ENCODE data around the gene ATG13.
"Not testable (repeated sequence)": the region's sequence is repeated elsewhere in the genome, so short reads cannot be mapped to it uniquely, and the experiment has no call there.

The ATG13 gene

DNA sequence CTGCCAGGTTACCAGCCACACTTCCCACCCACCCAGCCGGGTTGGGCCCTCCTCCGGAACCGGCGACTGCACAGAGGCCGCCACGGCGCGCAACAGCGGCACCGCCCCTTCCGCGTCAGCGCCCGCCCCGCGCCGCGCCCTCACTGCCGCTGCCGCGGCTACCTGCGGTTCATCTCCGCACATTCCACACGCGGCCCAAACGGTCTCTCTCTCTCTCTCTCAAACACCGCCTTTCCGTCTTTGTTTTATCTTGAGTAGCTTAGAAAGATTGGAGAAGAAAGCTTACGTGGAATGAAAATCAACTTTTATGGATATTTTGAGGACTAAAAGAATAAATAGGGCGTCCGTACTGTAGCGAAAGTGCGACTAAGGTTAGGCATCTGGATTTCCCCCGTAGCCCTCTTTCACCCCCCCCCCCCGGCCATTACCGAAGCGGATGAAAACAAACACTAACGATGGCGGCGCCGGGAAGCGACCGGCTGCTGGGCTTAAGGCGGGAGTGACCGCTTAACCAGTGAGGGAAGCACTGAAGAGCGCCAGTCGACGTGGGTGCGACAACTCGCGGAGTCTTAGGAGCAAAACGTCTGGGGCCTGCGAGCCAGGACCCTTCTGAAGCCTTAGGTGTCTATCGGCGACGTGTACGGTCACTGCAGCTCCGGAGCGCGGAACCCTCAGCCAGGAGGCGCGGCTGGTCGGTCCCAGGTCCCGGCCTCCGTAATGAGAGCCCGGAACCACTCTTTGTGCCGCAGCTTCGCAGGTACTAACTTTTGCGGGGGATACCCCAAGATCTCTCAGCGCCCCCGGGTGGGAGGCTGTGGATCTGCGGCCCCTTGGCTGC lies at the start of gene ATG13, which contains the start of gene HARBI1:
Gene ATG13, plus strand, starts transcription at position 420 of the 838 bp plus-strand sequence. CDS start 26,739 bp downstream, outside the sequence.
Gene HARBI1, minus strand, starts transcription at position 94 of the 838 bp plus-strand sequence. CDS start 990 bp downstream, outside the sequence.
- peak; percentile 82 to 87 for DNase-seq (ENCODE audit: low read depth in 1 of 2, low spot score in 1 of 2)

DNA sequence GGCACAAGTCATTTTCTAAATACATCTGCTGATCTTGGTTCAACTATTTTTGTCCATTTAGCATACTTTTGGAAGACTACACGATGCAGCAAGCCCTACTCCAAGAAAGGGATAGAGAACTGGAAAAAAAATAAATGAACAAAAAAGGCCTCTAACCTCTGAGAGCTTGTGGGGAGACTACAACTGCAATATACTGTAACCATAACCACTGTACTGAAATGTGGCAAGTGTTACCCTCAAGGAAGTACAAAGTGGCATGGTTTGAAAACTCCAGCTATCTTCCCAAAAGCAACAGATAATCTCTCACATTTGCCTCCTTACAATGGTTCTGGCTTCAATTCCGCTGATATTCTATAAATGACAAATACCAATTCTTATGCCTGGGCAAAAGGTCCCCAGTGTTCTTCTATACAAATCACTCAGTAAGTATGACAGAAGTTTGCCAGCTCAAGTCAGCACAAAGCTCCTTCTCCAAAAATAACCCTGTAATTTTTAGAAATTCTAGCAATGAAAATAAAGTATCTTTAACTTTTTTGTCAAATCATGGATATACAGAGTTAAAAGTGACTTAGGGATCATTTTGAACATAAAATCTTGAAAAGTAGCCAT lies 46.5 kb upstream of the ATG13 start:
- no peak for DNase-seq (ENCODE audit: low read depth in 1 of 2, low spot score in 1 of 2)

DNA sequence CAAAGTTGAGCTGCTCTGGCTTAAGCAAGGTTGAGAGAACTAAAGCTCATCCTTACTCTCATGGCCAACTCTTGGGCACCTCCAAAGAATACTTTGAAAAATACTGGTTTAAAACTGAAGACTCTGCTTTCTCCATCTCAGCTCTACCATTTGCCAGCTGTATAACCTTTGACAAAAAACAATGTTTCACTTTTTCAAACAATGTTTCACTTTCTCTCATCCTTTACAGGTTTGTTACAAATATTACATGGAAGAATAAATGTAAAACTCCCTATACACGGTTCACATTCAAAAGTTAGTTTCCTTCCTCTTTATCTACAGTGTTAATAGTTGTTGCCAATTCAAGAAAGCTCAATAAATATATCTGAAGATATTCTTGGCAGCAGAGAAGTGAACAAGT lies 42.7 kb upstream of the ATG13 start:
- no peak for DNase-seq (ENCODE audit: low read depth in 1 of 2, low spot score in 1 of 2)

DNA sequence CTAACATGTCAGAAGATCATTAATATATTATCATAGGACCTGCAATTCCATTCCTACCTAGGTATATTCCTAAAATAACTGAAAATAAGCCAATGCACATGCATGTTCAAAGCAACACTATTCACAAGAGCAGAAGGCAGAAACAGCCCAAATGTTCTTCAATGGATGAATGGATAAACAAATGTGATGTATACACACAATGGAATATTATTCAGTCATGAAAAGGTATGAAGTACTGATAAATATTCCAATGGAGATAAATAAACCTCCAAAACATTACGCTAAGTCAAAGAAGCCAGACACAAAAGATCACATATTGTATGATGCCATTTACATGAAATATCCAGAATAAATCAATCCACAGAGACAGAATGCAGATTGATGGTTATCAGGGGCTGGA lies 40.3 kb upstream of the ATG13 start:
- no peak for DNase-seq (ENCODE audit: low read depth in 1 of 2, low spot score in 1 of 2)

DNA sequence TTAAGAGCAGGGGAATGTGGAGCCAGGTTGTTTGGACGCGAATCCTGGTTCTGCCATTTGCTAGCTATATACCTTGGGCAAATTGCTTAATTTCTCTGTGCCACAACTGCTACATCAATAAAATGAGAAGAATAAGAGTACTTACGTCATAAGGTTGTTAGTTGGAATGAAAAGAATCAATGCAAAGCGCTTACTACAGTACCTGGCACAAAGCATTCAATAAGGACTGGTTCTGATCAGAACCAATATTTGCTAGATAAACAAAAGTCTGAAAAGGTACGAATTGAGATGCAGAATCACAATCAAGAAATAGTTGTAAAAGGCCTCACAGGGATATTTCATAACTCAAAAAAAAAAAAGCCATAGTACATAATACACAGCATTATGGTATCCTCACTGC lies 34.8 kb upstream of the ATG13 start:
- no peak for DNase-seq (ENCODE audit: low read depth in 1 of 2, low spot score in 1 of 2)

DNA sequence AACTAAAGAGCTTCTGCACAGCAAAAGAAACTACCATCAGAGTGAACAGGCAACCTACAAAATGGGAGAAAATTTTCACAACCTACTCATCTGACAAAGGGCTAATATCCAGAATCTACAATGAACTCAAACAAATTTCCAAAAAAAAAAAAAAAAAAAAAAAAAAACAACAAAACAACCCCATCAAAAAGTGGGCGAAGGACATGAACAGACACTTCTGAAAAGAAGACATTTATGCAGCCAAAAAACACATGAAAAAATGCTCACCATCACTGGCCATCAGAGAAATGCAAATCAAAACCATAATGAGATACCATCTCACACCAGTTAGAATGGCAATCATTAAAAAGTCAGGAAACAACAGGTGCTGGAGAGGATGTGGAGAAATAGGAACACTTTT lies 33.8 kb upstream of the ATG13 start:
- DNase-seq (ENCODE audit: low read depth in 1 of 2, low spot score in 1 of 2): not testable (repeated sequence)

DNA sequence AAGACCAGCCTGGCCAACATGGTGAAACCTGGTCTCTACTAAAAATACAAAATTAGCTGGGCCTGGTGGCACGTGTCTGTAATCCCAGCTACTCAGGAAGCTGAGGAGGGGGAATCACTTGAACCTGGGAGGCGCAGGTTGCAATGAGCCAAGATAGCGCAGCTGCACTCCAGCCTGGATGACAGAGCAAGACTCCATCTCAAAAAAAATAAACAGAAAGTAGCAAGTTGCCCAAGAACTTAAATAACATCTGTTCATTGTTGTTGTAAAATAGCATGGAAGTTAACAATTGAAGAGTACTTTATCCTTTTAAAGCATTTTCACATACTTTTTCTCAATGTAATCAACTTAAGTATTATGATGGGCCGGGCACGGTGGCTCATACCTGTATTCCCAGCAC lies 29.2 kb upstream of the ATG13 start:
- no peak for DNase-seq (ENCODE audit: low read depth in 1 of 2, low spot score in 1 of 2)

DNA sequence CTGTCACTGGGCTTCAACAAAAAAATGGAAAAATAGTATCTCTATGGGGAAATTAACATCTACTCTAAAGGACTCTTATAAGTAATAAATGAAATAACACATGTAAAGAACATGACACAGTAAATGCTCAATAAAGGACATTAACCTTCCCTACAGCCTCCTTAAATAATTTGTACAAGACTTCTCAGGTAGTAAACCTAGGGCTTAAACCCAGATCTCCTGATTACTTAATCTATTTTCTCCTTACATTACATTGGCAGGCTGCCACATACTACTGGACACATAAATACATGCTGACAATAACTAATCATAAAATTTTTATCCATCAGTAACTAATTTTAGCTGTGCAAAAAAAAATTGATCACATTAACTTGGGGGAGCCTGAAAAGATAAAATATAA lies 28.4 kb upstream of the ATG13 start:
- no peak for DNase-seq (ENCODE audit: low read depth in 1 of 2, low spot score in 1 of 2)

DNA sequence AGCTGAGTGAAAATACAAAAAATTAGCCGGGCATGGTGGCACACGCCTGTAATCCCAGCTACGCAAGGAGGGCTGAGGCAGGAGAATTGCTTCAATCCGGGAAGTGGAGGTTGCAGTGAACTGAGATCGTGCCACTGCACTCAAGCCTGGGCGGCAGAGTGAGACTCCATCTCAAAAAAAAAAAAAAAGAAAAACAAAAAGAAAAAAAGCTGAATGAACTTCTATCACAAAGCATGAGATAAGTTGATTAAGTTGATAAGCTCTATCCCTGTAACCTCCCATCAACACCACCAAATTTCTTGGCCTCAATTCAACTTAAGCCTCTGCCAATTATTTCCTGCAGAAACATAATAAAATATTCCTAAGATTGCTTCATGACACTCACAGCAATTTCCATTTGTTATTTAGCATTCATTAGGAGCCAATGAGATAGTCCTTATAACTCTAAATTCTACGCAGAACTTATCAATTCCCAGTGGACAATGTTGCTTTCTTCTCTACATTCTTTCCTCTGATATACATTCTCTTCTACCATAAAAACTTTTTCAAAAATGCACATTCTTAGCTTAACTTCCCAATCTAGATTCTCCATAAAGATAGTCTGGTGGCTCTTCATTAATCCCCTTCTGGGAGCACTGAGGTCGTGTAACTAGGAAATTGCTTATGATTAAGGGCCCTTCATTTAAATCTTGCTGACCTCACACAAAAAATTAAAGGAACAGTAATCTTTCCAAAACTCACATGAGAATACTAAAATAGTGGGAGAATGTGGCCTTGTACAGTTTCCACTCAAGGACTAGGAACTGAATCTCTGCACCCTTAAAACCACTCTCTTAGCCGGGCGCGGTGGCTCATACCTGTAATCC lies 26.4 kb upstream of the ATG13 start:
- DNase-seq (ENCODE audit: low read depth in 1 of 2, low spot score in 1 of 2): no peak

DNA sequence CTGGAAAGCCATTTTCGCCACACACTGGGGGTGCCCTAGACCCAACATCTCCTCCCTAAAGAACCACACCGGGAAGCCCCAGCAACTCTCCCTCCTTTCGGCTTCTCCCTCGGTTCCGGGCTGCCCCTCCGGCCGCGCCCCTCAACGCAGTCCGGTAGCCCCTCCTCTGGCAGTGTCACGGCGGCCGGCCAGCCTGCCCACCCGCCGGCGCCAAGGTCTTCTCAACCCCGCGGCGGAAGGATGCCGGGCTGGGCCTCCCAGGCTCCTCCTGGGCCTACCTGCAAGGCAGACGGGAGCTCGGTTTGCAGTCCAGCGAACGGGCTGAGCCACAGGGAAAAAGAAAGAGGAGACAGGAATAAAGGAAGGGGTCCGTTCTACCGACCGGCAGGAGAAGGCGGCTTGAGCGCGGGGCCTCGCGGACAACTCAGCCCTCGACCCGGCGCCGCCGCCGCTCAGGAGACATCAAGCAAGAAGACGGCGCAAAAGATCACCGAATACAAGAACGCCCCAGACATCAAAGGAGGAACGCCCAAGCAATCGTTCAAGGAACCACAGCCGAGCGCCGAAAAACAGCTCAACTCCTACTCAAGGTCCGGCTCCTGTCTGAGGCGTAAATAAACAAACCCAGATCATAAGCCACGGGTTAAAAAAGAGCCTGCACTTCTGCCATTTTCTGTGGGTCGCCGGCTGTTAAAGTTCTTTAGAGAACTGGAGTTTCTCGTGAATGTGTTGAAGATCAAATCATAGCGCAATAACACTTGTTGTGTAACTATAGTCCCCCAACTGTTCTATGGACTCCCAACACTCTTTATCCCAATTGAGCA lies 23.6 kb upstream of the ATG13 start, which contains the start of gene AMBRA1:
Gene AMBRA1, minus strand, starts transcription at position 474 of the 824 bp plus-strand sequence. CDS start 45,643 bp downstream, outside the sequence.
- peak; percentile 67 to 81 for DNase-seq (ENCODE audit: low read depth in 1 of 2, low spot score in 1 of 2)

DNA sequence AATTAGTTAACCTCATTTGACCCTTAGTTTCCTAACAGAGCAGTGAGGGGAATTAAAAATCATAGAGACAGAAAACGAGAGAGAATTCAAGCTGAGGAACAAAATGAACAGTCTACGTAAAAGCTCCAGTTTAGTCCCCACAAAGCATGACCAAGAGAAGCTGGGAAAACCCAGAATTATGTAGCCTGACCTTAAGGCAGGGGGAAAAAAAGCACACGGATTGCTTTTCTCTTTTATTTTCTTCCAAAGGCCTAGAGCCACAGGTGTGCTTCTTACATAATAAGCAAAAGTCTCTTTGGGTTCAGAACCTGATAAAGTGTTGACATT lies 23.0 kb upstream of the ATG13 start:
- DNase-seq (ENCODE audit: low read depth in 1 of 2, low spot score in 1 of 2): no peak

DNA sequence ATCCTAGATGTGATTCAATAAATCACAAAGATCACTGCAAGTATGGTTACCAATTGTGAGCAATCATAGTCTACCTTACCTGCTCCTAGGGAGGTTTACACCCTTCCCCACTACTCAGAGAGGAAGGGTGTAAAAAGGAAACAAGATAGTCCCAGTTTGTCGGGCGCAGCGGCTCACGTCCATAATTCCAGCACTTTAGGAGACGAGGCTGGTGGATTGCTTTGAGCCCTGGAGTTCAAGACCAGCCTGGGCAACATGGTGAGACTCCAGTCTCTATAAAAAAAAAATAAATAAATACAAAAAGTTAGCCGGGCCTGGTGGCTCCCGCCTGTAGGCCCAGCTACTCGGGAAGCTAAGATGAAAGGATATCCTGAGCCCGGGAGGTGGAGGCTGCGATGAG lies 22.6 kb upstream of the ATG13 start:
- no peak for DNase-seq (ENCODE audit: low read depth in 1 of 2, low spot score in 1 of 2)

DNA sequence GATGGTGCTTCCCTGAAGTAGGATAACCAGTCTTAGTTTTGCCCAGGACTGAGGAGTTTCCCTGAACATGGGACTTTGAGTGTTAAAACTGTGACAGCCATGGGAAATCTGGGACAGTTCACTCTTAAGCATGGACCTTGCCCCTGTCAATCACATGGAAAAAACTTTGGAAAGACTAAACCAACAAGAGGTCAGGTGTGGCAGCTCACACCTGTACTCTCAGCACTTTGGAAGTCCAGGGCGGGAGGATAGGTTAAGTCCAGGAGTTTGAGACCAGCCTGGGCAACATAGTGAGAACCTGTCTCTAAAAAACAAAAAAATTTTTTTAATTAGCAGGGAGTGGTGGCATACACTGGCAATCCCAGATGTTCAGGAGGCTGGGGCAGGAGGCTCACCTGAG lies 20.2 kb upstream of the ATG13 start:
- no peak for DNase-seq (ENCODE audit: low read depth in 1 of 2, low spot score in 1 of 2)

DNA sequence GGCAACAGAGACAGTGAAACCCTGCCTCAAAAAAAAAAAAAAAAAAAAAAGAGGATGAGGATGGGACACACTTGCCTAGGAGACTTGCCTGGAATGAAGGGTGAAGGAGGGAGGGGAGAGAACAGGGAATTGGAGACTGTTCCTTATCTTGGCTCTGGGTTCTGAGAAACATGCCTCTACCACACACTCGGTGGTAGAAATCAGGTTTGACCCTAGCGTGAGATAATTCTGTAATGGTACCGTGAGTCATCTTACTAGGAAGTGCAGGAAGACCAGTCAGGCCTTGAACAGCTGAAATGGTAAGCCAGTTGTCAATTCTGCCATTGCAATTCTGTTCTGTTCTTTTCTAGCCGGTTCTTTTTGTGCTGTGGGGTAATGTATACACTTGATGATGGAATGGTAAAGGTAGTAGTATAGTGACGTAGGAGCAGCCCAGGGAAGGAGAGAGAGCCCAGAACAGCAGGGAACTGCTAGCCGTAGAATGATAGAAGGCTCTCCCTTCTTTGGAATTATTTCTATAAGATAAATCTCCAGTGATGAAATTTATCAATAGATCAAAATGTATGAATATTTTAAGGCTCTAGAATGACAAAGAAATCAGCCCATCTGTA lies 19.6 kb upstream of the ATG13 start:
- no peak for DNase-seq (ENCODE audit: low read depth in 1 of 2, low spot score in 1 of 2)

DNA sequence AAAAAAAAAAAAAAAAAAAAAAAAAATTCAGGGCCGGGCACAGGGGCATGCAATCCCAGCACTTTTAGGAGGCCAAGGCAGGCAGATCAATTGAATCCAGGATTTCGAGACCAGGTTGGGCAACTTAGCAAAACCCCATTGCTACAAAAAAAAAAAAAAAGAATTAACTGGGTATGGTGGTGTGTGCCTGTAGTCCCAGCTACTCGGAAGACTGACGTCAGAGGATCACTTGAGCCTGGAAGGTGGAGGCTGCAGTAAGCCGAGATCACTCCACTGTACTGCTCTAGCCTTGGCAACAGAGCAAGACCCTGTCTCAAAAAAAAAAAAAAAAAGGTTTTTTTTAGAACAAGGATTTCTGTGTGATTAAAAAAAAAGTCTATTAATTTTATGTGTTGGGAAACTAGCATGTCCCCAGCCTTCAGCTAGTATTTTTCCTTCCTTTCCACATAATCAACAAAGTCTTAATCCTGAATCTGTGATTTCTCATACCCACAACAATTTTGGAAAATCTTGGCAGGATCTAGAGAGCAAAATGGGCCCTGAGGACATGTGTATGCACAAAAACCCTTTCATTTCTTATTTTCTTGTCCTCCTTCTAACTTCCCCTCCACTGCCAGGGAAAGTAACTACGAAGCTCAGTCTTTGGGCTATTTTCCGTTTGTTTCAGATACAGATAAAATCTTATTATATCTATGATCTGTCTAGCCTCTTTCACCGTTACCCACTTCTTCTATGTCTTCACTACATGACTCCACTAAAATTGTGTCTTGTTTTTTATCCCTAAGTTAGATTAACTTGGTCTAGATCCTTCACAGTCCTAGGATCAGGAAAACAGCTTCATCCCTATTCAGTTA lies 17.8 kb upstream of the ATG13 start:
- DNase-seq (ENCODE audit: low read depth in 1 of 2, low spot score in 1 of 2): no peak

DNA sequence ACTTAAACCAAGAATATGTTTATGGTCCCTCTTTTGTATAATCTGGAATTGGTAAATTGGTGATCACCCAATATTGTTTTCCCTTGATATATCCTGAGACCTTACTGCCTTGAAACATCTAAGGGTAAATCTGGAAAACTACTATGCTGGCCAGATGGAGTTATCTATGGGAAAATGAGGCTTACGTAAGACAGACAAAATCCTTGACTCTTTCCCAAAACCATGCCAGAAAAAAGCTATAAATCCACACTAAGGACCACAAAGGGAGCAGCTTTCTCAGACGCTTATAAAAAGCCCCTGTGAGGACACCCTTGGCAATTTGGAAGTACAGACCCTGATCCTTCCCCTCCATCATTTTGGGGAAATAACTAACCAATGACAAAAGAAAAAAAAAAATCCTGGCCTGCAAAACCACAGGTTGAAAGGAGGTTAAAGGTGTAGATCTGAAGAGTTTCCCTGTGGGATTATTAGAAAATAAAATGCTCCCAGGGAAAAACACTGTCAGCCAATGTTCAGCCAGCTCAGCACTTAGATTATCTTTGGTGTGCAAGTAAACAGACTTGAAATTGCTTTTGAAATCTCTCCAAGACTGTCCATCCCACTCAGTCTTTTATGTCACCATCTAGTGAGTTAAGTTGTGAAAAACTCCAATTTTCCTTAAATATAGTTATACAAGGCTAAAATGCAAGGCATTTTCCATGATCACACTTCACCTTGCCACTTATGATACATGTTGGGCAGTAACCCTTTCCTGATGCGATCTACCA lies 17.0 kb upstream of the ATG13 start:
- no peak for DNase-seq (ENCODE audit: low read depth in 1 of 2, low spot score in 1 of 2)

DNA sequence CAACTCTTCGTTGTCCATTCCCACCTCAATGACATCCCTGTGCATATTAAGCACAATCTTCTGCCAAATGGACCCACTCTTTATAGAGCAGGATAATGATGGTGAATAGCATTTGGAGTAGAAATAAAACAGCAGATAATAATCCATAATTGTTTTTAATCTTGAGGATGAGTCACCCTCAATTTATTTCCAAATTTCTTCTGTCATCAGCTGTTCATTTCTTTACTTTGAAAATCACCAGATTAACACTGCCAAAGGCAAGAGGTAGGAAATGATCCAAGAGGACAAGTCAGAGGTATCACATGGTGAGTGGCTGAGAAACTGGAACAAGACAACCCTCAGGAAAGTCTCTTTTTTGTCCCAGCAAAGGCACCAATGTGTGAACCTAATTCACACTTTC lies 16.2 kb upstream of the ATG13 start:
- DNase-seq (ENCODE audit: low read depth in 1 of 2, low spot score in 1 of 2): no peak

DNA sequence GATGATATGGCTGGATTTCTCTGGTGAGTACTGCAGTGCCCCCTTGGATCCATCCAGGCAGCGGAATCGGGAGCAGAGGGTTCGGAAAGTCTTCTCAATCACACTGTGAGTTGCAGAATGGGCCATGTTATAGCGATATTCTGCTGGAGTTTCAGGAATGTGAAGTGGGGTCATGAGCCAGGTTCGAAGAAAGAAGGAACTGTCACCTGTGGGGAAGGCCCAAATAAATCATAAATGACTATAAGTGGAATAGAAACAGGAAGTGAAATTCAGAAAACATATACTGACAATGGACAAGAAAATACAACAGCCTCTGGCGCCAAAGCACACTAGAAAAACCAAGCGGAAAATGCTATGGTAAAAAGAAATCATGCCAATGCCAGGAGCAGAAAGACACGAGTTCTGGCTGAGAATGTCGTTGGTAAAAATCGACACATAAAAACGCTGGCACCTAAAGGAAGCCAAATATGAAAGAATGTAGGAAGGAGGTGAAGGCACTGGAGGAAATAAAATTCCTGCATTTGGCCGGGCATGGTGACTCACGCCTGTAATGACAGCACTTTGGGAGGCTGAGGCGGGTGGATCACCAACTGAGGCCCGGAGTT lies 13.5 kb upstream of the ATG13 start:
- no peak for DNase-seq (ENCODE audit: low read depth in 1 of 2, low spot score in 1 of 2)

Data from activated CD4-positive, alpha-beta T cell treated with anti-CD3 and anti-CD28 coated beads, Interleukin-2, amount 50 U/mL, for 24 hours (primary cell).